G401.6 (cell line): ENCODE results near the gene OPA1.

Source experiments
- FAIRE-seq: peaks from 2 replicates; lab custom pipeline; 2012; peaks lifted over from hg19 to GRCh38; lab: Jason Lieb, UNC

The OPA1 gene, protein sequence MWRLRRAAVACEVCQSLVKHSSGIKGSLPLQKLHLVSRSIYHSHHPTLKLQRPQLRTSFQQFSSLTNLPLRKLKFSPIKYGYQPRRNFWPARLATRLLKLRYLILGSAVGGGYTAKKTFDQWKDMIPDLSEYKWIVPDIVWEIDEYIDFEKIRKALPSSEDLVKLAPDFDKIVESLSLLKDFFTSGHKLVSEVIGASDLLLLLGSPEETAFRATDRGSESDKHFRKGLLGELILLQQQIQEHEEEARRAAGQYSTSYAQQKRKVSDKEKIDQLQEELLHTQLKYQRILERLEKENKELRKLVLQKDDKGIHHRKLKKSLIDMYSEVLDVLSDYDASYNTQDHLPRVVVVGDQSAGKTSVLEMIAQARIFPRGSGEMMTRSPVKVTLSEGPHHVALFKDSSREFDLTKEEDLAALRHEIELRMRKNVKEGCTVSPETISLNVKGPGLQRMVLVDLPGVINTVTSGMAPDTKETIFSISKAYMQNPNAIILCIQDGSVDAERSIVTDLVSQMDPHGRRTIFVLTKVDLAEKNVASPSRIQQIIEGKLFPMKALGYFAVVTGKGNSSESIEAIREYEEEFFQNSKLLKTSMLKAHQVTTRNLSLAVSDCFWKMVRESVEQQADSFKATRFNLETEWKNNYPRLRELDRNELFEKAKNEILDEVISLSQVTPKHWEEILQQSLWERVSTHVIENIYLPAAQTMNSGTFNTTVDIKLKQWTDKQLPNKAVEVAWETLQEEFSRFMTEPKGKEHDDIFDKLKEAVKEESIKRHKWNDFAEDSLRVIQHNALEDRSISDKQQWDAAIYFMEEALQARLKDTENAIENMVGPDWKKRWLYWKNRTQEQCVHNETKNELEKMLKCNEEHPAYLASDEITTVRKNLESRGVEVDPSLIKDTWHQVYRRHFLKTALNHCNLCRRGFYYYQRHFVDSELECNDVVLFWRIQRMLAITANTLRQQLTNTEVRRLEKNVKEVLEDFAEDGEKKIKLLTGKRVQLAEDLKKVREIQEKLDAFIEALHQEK

GRCh38 chr3:193592841-193593667 lies at the start of gene OPA1:
Gene OPA1, plus strand, starts transcription at chr3:193593208. Its CDS starts 170 bp downstream, at chr3:193593378.
- FAIRE-seq: peak; percentile 87

- FAIRE-seq: no peak
Measured at GRCh38 chr3:193544289-193544688, 48.7 kb upstream of the OPA1 start.

GRCh38 chr3:193545304-193545703 lies 47.7 kb upstream of the OPA1 start:
- no peak for FAIRE-seq

- FAIRE-seq: no peak
Measured at GRCh38 chr3:193546129-193546528, 46.9 kb upstream of the OPA1 start.

DNA sequence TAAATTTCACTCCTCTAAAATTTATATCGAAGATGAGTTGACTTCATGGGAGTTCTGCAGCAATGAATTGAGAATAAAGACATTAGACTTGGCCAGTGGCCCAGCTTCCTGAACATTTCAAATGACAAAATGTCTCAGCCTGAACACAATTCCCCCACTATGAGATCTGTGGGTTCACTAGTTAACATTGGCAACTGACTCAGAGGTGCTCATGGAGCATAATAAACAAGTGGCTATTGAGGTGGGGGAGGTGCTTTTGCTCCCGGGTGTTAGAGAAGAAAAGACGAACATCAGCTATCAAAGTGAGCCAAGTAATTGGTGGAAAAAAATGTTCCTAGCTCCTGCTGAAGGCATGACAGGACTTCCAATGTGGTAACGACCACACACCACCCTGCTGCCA lies 44.6 kb upstream of the OPA1 start:
- no peak for FAIRE-seq

- FAIRE-seq: no peak
Measured at GRCh38 chr3:193552923-193553322, 40.1 kb upstream of the OPA1 start.

DNA sequence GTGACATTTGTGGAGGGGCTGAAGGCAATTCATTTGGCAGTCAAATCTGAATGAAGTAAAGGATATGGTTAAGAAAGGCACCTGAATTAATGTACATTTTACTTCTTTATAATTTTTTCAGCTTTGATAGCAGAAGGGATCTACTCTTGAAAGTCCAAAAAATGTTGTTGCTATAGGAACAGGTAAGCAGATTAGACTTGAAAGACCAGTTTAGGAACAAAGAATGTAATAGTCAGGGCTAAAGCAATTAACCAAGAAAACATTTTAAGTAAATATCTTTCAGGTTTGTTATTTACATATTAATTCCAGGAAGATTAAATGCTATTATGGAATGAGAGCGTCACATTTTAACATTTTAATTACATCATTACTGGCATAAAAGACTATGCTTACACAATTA lies 39.4 kb upstream of the OPA1 start:
- no peak for FAIRE-seq

DNA sequence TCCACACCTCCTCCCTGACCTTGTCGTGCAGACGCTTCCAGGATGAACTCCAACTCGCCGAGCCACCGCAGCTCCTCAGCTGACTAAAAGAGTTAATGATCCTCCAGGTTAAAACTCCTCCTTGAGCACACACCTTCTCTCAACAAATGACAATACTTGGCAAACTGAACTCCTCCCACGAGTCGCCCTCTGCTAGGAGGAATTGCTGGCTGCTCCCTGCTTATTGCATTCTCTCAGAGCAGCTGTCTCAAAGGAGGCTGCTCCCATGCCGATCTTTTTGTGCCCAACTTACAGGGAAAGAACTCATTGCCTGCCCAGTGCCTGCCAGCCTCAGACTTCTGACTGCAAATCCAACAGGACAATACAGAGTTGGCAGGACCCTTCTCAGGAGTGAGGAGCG lies 38.2 kb upstream of the OPA1 start, which contains the start of gene ATP13A4:
Gene ATP13A4, minus strand, starts transcription at position 85 of the 400 bp plus-strand sequence. CDS start 96 bp downstream, outside the sequence.
- no peak for FAIRE-seq

- no peak for FAIRE-seq
Measured at GRCh38 chr3:193556841-193557240, 36.2 kb upstream of the OPA1 start.

DNA sequence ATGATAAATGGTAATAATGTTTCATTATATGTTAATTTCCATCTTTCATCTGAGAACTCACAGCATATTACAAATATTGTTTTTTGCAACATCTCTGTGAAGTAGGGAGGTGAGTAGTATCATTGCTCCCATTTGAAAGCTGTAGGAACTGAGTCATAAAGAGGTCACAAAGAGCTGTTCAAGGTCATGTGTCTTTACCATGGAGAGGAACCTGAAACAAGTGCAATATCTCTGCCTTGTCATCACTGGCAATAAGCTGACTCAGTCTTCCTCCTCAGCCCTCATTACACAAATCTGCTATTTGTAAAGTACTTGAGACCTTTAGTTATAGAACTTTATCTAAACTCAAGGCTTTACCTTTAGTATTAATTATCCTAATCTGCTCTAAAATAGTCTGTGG lies 33.9 kb upstream of the OPA1 start:
- FAIRE-seq: no peak

GRCh38 chr3:193560091-193560490 lies 32.9 kb upstream of the OPA1 start:
- FAIRE-seq: no peak

- FAIRE-seq: no peak
Measured at GRCh38 chr3:193560870-193561269, 32.1 kb upstream of the OPA1 start.

- no peak for FAIRE-seq
Measured at GRCh38 chr3:193563426-193563825, 29.6 kb upstream of the OPA1 start.

GRCh38 chr3:193564012-193564411 lies 29.0 kb upstream of the OPA1 start:
- FAIRE-seq: no peak

DNA sequence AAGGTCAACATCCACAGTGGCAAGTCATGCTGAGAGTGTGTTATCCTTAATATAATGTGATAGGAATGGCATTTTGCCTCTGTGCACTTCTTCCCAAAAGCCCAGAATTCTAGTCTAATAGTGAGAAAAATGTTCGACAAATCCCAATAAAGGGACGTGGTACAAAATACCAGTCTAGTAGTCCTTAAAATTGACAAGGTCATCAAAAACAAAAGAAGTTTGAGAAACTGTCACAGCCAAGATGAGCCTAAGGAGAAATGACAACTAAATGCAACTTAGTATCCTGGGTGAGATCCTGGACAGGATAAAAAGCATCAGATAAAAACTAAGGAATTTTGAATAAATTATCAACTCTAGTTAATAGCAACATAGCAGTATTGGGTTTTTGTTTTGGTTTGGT lies 23.9 kb upstream of the OPA1 start:
- FAIRE-seq: no peak

- FAIRE-seq: peak; percentile 94
Measured at GRCh38 chr3:193572426-193572908, 20.5 kb upstream of the OPA1 start.

- FAIRE-seq: no peak
Measured at GRCh38 chr3:193573403-193574191, 19.4 kb upstream of the OPA1 start.

DNA sequence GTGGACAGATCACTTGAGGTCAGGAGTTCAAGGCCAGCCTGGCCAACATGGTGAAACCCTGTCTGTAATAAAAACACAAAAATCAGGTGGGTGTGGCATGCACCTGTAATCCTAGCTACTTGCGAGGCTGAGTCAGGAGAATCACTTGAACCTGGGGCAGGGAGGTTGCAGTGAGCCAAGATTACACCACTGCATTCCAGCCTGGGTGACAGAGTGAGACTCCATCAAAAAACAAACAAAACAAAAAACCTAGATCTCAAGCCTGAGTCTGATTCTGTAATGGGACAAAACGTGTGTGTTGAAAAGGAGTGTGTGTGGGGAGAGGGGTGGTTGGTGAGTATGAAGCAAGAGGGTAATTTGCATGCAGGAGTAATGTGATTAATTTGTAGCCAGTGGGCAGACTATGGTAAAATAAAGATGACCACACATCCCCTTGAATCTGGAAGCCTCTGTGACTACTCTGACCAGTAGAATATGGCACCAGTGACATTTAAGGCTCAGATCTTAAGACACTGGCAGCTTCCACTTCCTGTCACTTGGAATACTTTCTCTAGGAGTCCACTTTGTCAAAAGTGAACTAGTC lies 18.4 kb upstream of the OPA1 start:
- FAIRE-seq: no peak

DNA sequence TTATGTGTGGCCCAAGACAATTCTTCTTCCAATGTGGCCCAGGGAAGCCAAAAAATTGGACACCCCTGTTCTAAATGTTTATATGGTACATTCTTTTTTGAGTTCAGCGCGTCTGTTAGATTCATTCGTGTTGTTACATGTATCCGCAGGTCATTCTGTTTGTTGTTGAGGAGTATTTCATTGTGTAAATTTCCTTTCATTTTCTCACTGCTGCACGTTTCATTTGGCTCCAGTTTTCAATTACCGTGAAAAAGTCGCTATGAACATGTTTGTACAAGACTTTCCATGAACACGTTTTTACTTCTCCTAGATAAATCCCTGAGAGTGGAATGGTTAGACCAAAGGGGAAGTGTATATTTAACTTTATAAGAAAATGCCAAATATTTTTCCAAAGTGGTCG lies 7.5 kb upstream of the OPA1 start:
- no peak for FAIRE-seq

GRCh38 chr3:193586526-193586925 lies 6.5 kb upstream of the OPA1 start:
- FAIRE-seq: no peak

DNA sequence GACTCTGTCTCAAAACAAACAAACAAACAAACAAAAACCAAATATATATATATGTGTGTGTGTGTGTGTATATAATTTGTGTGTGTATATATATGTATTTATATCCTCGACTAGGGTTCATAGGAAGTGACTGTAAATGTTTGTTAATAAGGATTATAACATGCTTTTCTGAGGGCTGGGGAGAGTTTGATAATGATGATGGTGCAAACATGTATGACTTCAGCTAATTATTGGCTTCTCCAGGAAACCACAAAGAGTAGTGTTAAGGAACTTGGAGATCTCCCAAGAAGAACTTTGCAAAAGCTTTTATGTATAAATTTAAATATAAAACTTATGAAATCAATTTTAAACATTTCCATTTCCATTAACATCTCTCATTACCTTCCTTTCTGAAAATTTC lies 3.9 kb upstream of the OPA1 start:
- no peak for FAIRE-seq
